Neural cell (in vitro differentiated cells): ENCODE data around the gene DDX41.

Experiments used
- CTCF ChIP-seq: fragments of 450-650 bp; IDR thresholded peaks from 2 replicates; pipeline ENCODE4 v1.5.1; 2014; ENCODE audit warnings: antibody characterized with exemption, mild to moderate bottlenecking, moderate library complexity; ENCODE audit not compliant: poor library complexity, severe bottlenecking
- POLR2AphosphoS5 ChIP-seq: IDR thresholded peaks from 2 replicates; pipeline ENCODE4 v1.6.1; 2012
- RAD21 ChIP-seq: fragments of 450-650 bp; conservative IDR thresholded peaks from 2 replicates; pipeline ENCODE4 v1.6.1; 2014; ENCODE audit warnings: antibody characterized with exemption, mild to moderate bottlenecking, moderate library complexity
- REST ChIP-seq: IDR thresholded peaks from 2 replicates; pipeline ENCODE4 v1.6.1; 2012; ENCODE audit warnings: borderline replicate concordance

GRCh38 chr5:177516601-177517568 lies at the start of gene DDX41:
- TF ChIP-seq CTCF: no peak
- TF ChIP-seq POLR2AphosphoS5: peak; percentile 88
- TF ChIP-seq RAD21: peak; percentile 24
- TF ChIP-seq REST: peak; percentile 56
